IgD-negative memory B cell (primary cell): ENCODE data around the gene SH3GL3. TPM values are rescaled to one million over a fixed set of nuclear protein-coding genes. Genes with fewer than 3 reads are reported as not detected.

Experiments
- H3K27ac Mint-ChIP-seq, 3 donors: one replicate each; pipeline ENCODE4 v1.8.0; 2020 to 2022; ENCODE audit warnings: mild to moderate bottlenecking in 3 of 3, mixed read lengths in 3 of 3, moderate library complexity in 1 of 3
- H3K27me3 Mint-ChIP-seq: one replicate; pipeline ENCODE4 v1.8.0; 2021; ENCODE audit warnings: mixed read lengths
- H3K36me3 Mint-ChIP-seq: one replicate; pipeline ENCODE4 v1.8.0; 2020; ENCODE audit warnings: mild to moderate bottlenecking, mixed read lengths
- H3K4me1 Mint-ChIP-seq, 3 donors: one replicate each; pipeline ENCODE4 v1.8.0; 2020 to 2022; ENCODE audit warnings: mixed read lengths in 3 of 3, mild to moderate bottlenecking in 1 of 3
- H3K4me3 Mint-ChIP-seq, 4 donors: one replicate each; pipeline ENCODE4 v1.8.0; 2020 to 2022; ENCODE audit warnings: mild to moderate bottlenecking in 4 of 4, mixed read lengths in 4 of 4, moderate library complexity in 3 of 4
- H3K9me3 Mint-ChIP-seq, 3 donors: one replicate each; pipeline ENCODE4 v1.8.0; 2020 to 2021; ENCODE audit warnings: mixed read lengths in 3 of 3, mild to moderate bottlenecking in 1 of 3
- polyA plus RNA-seq: library from polyadenylated mRNA; unstranded; fragments of 300-500 nt; fragmentation: Illumina TruSeq; gene quantifications from one replicate; pipeline ENCODE4 v1.2.3, GENCODE V29; 2021

SH3GL3 gene
- polyA plus RNA-seq, 1 donor from 2014 or later: not detected

- Mint-ChIP-seq H3K4me1 (peaks cover 0 to 3% (median 2%) of the 10 kb centered on the region in 3 donors), H3K27ac (no peak overlapping the region), H3K27me3 (peaks cover 24% of the 10 kb centered on the region), H3K9me3 (peaks cover 0 to 2% (median 0%) of the 10 kb centered on the region in 3 donors), H3K36me3 (peaks cover 3% of the 10 kb centered on the region), H3K4me3 (no peak overlapping the region)
Observed at GRCh38 chr15:83444936-83445335, 2.2 kb upstream of the SH3GL3 start.

- Mint-ChIP-seq H3K36me3 (peaks cover 3% of the 10 kb centered on the region), H3K27ac (no peak overlapping the region), H3K27me3 (peaks cover 22% of the 10 kb centered on the region), H3K9me3 (peaks cover 0 to 2% (median 0%) of the 10 kb centered on the region in 3 donors), H3K4me3 (no peak overlapping the region), H3K4me1 (peaks cover 0 to 3% (median 2%) of the 10 kb centered on the region in 3 donors)
Observed at GRCh38 chr15:83445643-83446042, 1.5 kb upstream of the SH3GL3 start.

- Mint-ChIP-seq H3K27me3 (peaks cover 22% of the 10 kb centered on the region), H3K4me1 (peaks cover 0 to 3% (median 2%) of the 10 kb centered on the region in 3 donors), H3K9me3 (peaks cover 0 to 2% (median 0%) of the 10 kb centered on the region in 3 donors), H3K36me3 (peaks cover 3% of the 10 kb centered on the region), H3K4me3 (peak overlapping the region in 1 of 4 donors; percentile 65), H3K27ac (no peak overlapping the region)
Observed at GRCh38 chr15:83446417-83446816, 724 bp upstream of the SH3GL3 start.

- H3K27ac Mint-ChIP-seq: no peak overlapping the region
- peaks cover 3% of the 10 kb centered on the region for H3K36me3 Mint-ChIP-seq
- H3K4me3 Mint-ChIP-seq: peak overlapping the region in 1 of 4 donors; percentile 47
- H3K4me1 Mint-ChIP-seq: peaks cover 0 to 3% (median 2%) of the 10 kb centered on the region in 3 donors
- peaks cover 22% of the 10 kb centered on the region for H3K27me3 Mint-ChIP-seq
- H3K9me3 Mint-ChIP-seq: peaks cover 0 to 2% (median 0%) of the 10 kb centered on the region in 3 donors
Observed at GRCh38 chr15:83449250-83449671, 2.1 kb downstream of the SH3GL3 start.

- Mint-ChIP-seq H3K27me3 (peaks cover 22% of the 10 kb centered on the region), H3K36me3 (peaks cover 3% of the 10 kb centered on the region), H3K4me3 (no peak overlapping the region), H3K9me3 (peaks cover 0 to 2% (median 0%) of the 10 kb centered on the region in 3 donors), H3K4me1 (peaks cover 0 to 3% (median 2%) of the 10 kb centered on the region in 3 donors), H3K27ac (no peak overlapping the region)
Observed at GRCh38 chr15:83449937-83450506, 2.9 kb downstream of the SH3GL3 start.

- H3K4me3 Mint-ChIP-seq: no peak overlapping the region
- H3K9me3 Mint-ChIP-seq: peaks cover 0 to 3% (median 0%) of the 10 kb centered on the region in 3 donors
- no peak overlapping the region for H3K27ac Mint-ChIP-seq
Observed at GRCh38 chr15:83457149-83457548, 10.0 kb downstream of the SH3GL3 start.

GRCh38 chr15:83458381-83458780 lies 11.2 kb downstream of the SH3GL3 start:
- Mint-ChIP-seq H3K9me3 (peaks cover 0 to 3% (median 0%) of the 10 kb centered on the region in 3 donors), H3K36me3 (no peaks in the 10 kb centered on the region), H3K4me3 (no peak overlapping the region), H3K27ac (no peak overlapping the region), H3K4me1 (no peaks in the 10 kb centered on the region), H3K27me3 (no peaks in the 10 kb centered on the region)

More at GRCh38 chr15:83457149-83457548, 10.0 kb downstream of the SH3GL3 start:
- H3K36me3 Mint-ChIP-seq: no peaks in the 10 kb centered on the region
- no peaks in the 10 kb centered on the region for H3K27me3 Mint-ChIP-seq
- no peaks in the 10 kb centered on the region for H3K4me1 Mint-ChIP-seq

GRCh38 chr15:83462026-83462425 lies 14.9 kb downstream of the SH3GL3 start:
- Mint-ChIP-seq H3K4me1 (no peaks in the 10 kb centered on the region), H3K27me3 (peaks cover 3% of the 10 kb centered on the region), H3K36me3 (no peaks in the 10 kb centered on the region), H3K9me3 (peaks cover 0 to 5% (median 1%) of the 10 kb centered on the region in 3 donors), H3K27ac (no peak overlapping the region), H3K4me3 (no peak overlapping the region)

GRCh38 chr15:83462953-83463433 lies 15.9 kb downstream of the SH3GL3 start:
- Mint-ChIP-seq H3K27ac (no peak overlapping the region), H3K9me3 (peaks cover under 1 to 3% (median 1%) of the 10 kb centered on the region in 3 donors), H3K4me3 (no peak overlapping the region), H3K36me3 (no peaks in the 10 kb centered on the region), H3K4me1 (no peaks in the 10 kb centered on the region), H3K27me3 (peaks cover 3% of the 10 kb centered on the region)

GRCh38 chr15:83470887-83471286 lies 23.7 kb downstream of the SH3GL3 start:
- Mint-ChIP-seq H3K27me3 (peaks cover 2% of the 10 kb centered on the region), H3K4me1 (no peaks in the 10 kb centered on the region), H3K27ac (no peak overlapping the region), H3K36me3 (no peaks in the 10 kb centered on the region), H3K4me3 (no peak overlapping the region), H3K9me3 (peaks cover 2 to 4% (median 2%) of the 10 kb centered on the region in 3 donors)

- H3K27me3 Mint-ChIP-seq: peaks cover 2% of the 10 kb centered on the region
- no peaks in the 10 kb centered on the region for H3K36me3 Mint-ChIP-seq
- peaks cover 2 to 4% (median 2%) of the 10 kb centered on the region in 3 donors for H3K9me3 Mint-ChIP-seq
- H3K4me1 Mint-ChIP-seq: no peaks in the 10 kb centered on the region
- peak overlapping the region in 1 of 4 donors; percentile 59 for H3K4me3 Mint-ChIP-seq
- no peak overlapping the region for H3K27ac Mint-ChIP-seq
Observed at GRCh38 chr15:83471307-83471866, 24.2 kb downstream of the SH3GL3 start.

- Mint-ChIP-seq H3K27ac (no peak overlapping the region), H3K36me3 (no peaks in the 10 kb centered on the region), H3K9me3 (peaks cover 2 to 4% (median 2%) of the 10 kb centered on the region in 3 donors), H3K27me3 (peaks cover 2% of the 10 kb centered on the region), H3K4me1 (no peaks in the 10 kb centered on the region), H3K4me3 (no peak overlapping the region)
Observed at GRCh38 chr15:83472151-83472550, 25.0 kb downstream of the SH3GL3 start.

GRCh38 chr15:83472797-83473196 lies 25.7 kb downstream of the SH3GL3 start:
- peaks cover 2 to 4% (median 2%) of the 10 kb centered on the region in 3 donors for H3K9me3 Mint-ChIP-seq
- H3K27ac Mint-ChIP-seq: no peak overlapping the region
- no peaks in the 10 kb centered on the region for H3K36me3 Mint-ChIP-seq
- H3K4me3 Mint-ChIP-seq: no peak overlapping the region
- no peaks in the 10 kb centered on the region for H3K4me1 Mint-ChIP-seq
- peaks cover 2% of the 10 kb centered on the region for H3K27me3 Mint-ChIP-seq

- Mint-ChIP-seq H3K4me1 (no peaks in the 10 kb centered on the region), H3K27ac (no peak overlapping the region), H3K4me3 (no peak overlapping the region), H3K27me3 (peaks cover 4% of the 10 kb centered on the region), H3K9me3 (peaks cover 0 to 2% (median 2%) of the 10 kb centered on the region in 3 donors), H3K36me3 (no peaks in the 10 kb centered on the region)
Observed at GRCh38 chr15:83474578-83474977, 27.4 kb downstream of the SH3GL3 start.

- H3K27me3 Mint-ChIP-seq: peaks cover 4% of the 10 kb centered on the region
- H3K4me1 Mint-ChIP-seq: no peaks in the 10 kb centered on the region
- H3K27ac Mint-ChIP-seq: no peak overlapping the region
- H3K9me3 Mint-ChIP-seq: peaks cover 0 to 2% (median 0%) of the 10 kb centered on the region in 3 donors
- H3K36me3 Mint-ChIP-seq: no peaks in the 10 kb centered on the region
- no peak overlapping the region for H3K4me3 Mint-ChIP-seq
Observed at GRCh38 chr15:83475551-83475950, 28.4 kb downstream of the SH3GL3 start.
